ENCODE results near the gene RNF26.

Gene RNF26

GRCh38 chr11:119316729-119317591 lies 17.4 kb upstream of the RNF26 start, which contains the start of gene MCAM:
Gene MCAM, minus strand, starts transcription at chr11:119317130. Its CDS starts 29 bp downstream, at chr11:119317101.
- Histone ChIP-seq H3K4me1 (ENCODE audit: control insufficient read depth, insufficient read depth, low read length) (peaks cover 50% of the 10 kb centered on the region), H3K9ac (ENCODE audit: low read depth, low read length) (peak within 1 kb of the TSS; percentile 32; the same call in 1 of the 2 replicates), H3K4me3 (ENCODE audit: low read depth, low read length) (peak within 1 kb of the TSS; percentile 75), H3K27me3 (ENCODE audit: control insufficient read depth, insufficient read depth, low read length) (peaks cover 40% of the 10 kb centered on the region), H3K9me3 (ENCODE audit: control insufficient read depth, insufficient read depth, low read length) (no peaks in the 10 kb centered on the region), H3K27ac (ENCODE audit: low read depth, low read length) (no peak within 1 kb of the TSS), H3K36me3 (ENCODE audit: control insufficient read depth, insufficient read depth, low read length) (peaks cover 14% of the 10 kb centered on the region; the same call in 1 of the 2 replicates)

GRCh38 chr11:119317592-119318239 lies 16.6 kb upstream of the RNF26 start:
- Histone ChIP-seq H3K9me3 (ENCODE audit: control insufficient read depth, insufficient read depth, low read length) (no peaks in the 10 kb centered on the region), H3K4me3 (ENCODE audit: low read depth, low read length) (peak overlapping the region; percentile 54), H3K36me3 (ENCODE audit: control insufficient read depth, insufficient read depth, low read length) (peaks cover 7% of the 10 kb centered on the region; the same call in 1 of the 2 replicates), H3K27me3 (ENCODE audit: control insufficient read depth, insufficient read depth, low read length) (peaks cover 40% of the 10 kb centered on the region), H3K27ac (ENCODE audit: low read depth, low read length) (no peak overlapping the region), H3K9ac (ENCODE audit: low read depth, low read length) (no peak overlapping the region), H3K4me1 (ENCODE audit: control insufficient read depth, insufficient read depth, low read length) (peaks cover 50% of the 10 kb centered on the region)

GRCh38 chr11:119318240-119319135 lies 15.8 kb upstream of the RNF26 start:
- Histone ChIP-seq H3K27ac (ENCODE audit: low read depth, low read length) (peak overlapping the region; percentile 66), H3K36me3 (ENCODE audit: control insufficient read depth, insufficient read depth, low read length) (peaks cover 2% of the 10 kb centered on the region; the same call in 1 of the 2 replicates), H3K9ac (ENCODE audit: low read depth, low read length) (no peak overlapping the region), H3K27me3 (ENCODE audit: control insufficient read depth, insufficient read depth, low read length) (peaks cover 40% of the 10 kb centered on the region), H3K4me1 (ENCODE audit: control insufficient read depth, insufficient read depth, low read length) (peaks cover 50% of the 10 kb centered on the region), H3K9me3 (ENCODE audit: control insufficient read depth, insufficient read depth, low read length) (no peaks in the 10 kb centered on the region), H3K4me3 (ENCODE audit: low read depth, low read length) (0 out of 2 replicates have a peak overlapping the region, but pooled peaks have one; percentile 24)

GRCh38 chr11:119319136-119319699 lies 15.1 kb upstream of the RNF26 start:
- H3K4me3 ChIP-seq (ENCODE audit: low read depth, low read length), result no peak overlapping the region
- H3K4me1 ChIP-seq (ENCODE audit: control insufficient read depth, insufficient read depth, low read length), result peaks cover 53% of the 10 kb centered on the region
- H3K27ac ChIP-seq (ENCODE audit: low read depth, low read length), result peak overlapping the region; percentile 66
- no peak overlapping the region for H3K9ac ChIP-seq (ENCODE audit: low read depth, low read length)
- no peaks in the 10 kb centered on the region for H3K36me3 ChIP-seq (ENCODE audit: control insufficient read depth, insufficient read depth, low read length)
- no peaks in the 10 kb centered on the region for H3K9me3 ChIP-seq (ENCODE audit: control insufficient read depth, insufficient read depth, low read length)
- H3K27me3 ChIP-seq (ENCODE audit: control insufficient read depth, insufficient read depth, low read length), result peaks cover 40% of the 10 kb centered on the region

GRCh38 chr11:119319700-119320239 lies 14.6 kb upstream of the RNF26 start:
- H3K4me3 ChIP-seq (ENCODE audit: low read depth, low read length), result no peak overlapping the region
- no peaks in the 10 kb centered on the region for H3K36me3 ChIP-seq (ENCODE audit: control insufficient read depth, insufficient read depth, low read length)
- peaks cover 36% of the 10 kb centered on the region for H3K27me3 ChIP-seq (ENCODE audit: control insufficient read depth, insufficient read depth, low read length)
- H3K9ac ChIP-seq (ENCODE audit: low read depth, low read length), result no peak overlapping the region
- H3K4me1 ChIP-seq (ENCODE audit: control insufficient read depth, insufficient read depth, low read length), result peaks cover 50% of the 10 kb centered on the region
- no peaks in the 10 kb centered on the region for H3K9me3 ChIP-seq (ENCODE audit: control insufficient read depth, insufficient read depth, low read length)
- no peak overlapping the region for H3K27ac ChIP-seq (ENCODE audit: low read depth, low read length)

- Histone ChIP-seq H3K9ac (ENCODE audit: low read depth, low read length) (no peak overlapping the region), H3K36me3 (ENCODE audit: control insufficient read depth, insufficient read depth, low read length) (no peaks in the 10 kb centered on the region), H3K27ac (ENCODE audit: low read depth, low read length) (peak overlapping the region; percentile 78), H3K4me1 (ENCODE audit: control insufficient read depth, insufficient read depth, low read length) (peaks cover 45% of the 10 kb centered on the region), H3K27me3 (ENCODE audit: control insufficient read depth, insufficient read depth, low read length) (peaks cover 31% of the 10 kb centered on the region), H3K9me3 (ENCODE audit: control insufficient read depth, insufficient read depth, low read length) (no peaks in the 10 kb centered on the region), H3K4me3 (ENCODE audit: low read depth, low read length) (peak overlapping the region; percentile 56)
These were observed 14.0 kb upstream of the RNF26 start for GRCh38 chr11:119320240-119320775.

GRCh38 chr11:119320776-119321524 lies 13.4 kb upstream of the RNF26 start:
- peak overlapping the region; percentile 78 for H3K27ac ChIP-seq (ENCODE audit: low read depth, low read length)
- no peaks in the 10 kb centered on the region for H3K9me3 ChIP-seq (ENCODE audit: control insufficient read depth, insufficient read depth, low read length)
- peak overlapping the region; percentile 18; the same call in 1 of the 2 replicates for H3K9ac ChIP-seq (ENCODE audit: low read depth, low read length)
- H3K36me3 ChIP-seq (ENCODE audit: control insufficient read depth, insufficient read depth, low read length), result no peaks in the 10 kb centered on the region
- peak overlapping the region; percentile 56 for H3K4me3 ChIP-seq (ENCODE audit: low read depth, low read length)
- peaks cover 25% of the 10 kb centered on the region for H3K27me3 ChIP-seq (ENCODE audit: control insufficient read depth, insufficient read depth, low read length)
- H3K4me1 ChIP-seq (ENCODE audit: control insufficient read depth, insufficient read depth, low read length), result peaks cover 38% of the 10 kb centered on the region

GRCh38 chr11:119322360-119322739 lies 12.0 kb upstream of the RNF26 start:
- H3K36me3 ChIP-seq (ENCODE audit: control insufficient read depth, insufficient read depth, low read length), result no peaks in the 10 kb centered on the region
- H3K27me3 ChIP-seq (ENCODE audit: control insufficient read depth, insufficient read depth, low read length), result peaks cover 13% of the 10 kb centered on the region
- H3K4me1 ChIP-seq (ENCODE audit: control insufficient read depth, insufficient read depth, low read length), result peaks cover 34% of the 10 kb centered on the region
- H3K27ac ChIP-seq (ENCODE audit: low read depth, low read length), result no peak overlapping the region
- no peaks in the 10 kb centered on the region for H3K9me3 ChIP-seq (ENCODE audit: control insufficient read depth, insufficient read depth, low read length)
- no peak overlapping the region for H3K9ac ChIP-seq (ENCODE audit: low read depth, low read length)
- H3K4me3 ChIP-seq (ENCODE audit: low read depth, low read length), result no peak overlapping the region

GRCh38 chr11:119322921-119323531 lies 11.3 kb upstream of the RNF26 start:
- H3K36me3 ChIP-seq (ENCODE audit: control insufficient read depth, insufficient read depth, low read length), result no peaks in the 10 kb centered on the region
- H3K27me3 ChIP-seq (ENCODE audit: control insufficient read depth, insufficient read depth, low read length), result peaks cover 6% of the 10 kb centered on the region; the same call in 1 of the 2 replicates
- no peak overlapping the region for H3K4me3 ChIP-seq (ENCODE audit: low read depth, low read length)
- no peak overlapping the region for H3K9ac ChIP-seq (ENCODE audit: low read depth, low read length)
- no peak overlapping the region for H3K27ac ChIP-seq (ENCODE audit: low read depth, low read length)
- peaks cover 27% of the 10 kb centered on the region for H3K4me1 ChIP-seq (ENCODE audit: control insufficient read depth, insufficient read depth, low read length)
- no peaks in the 10 kb centered on the region for H3K9me3 ChIP-seq (ENCODE audit: control insufficient read depth, insufficient read depth, low read length)
